Mesenchymal stem cell (in vitro differentiated cells and primary cell): Measurements from ENCODE around the gene PELI1.

Source experiments
- DNase-seq: peaks from one replicate; pipeline ENCODE4 v3.0.0-alpha.2; 2013
- H2AFZ ChIP-seq: one replicate; pipeline ENCODE4 v1.6.1; 2013; ENCODE audit warnings: low read depth, mild to moderate bottlenecking, control low read depth, inconsistent platforms, low read length, moderate library complexity
- H2AK5ac ChIP-seq: 2 replicates; pipeline ENCODE4 v1.6.1; 2013; ENCODE audit warnings: low read length, moderate library complexity, mild to moderate bottlenecking, inconsistent platforms; ENCODE audit not compliant: severe bottlenecking
- H2BK120ac ChIP-seq: one replicate; pipeline ENCODE4 v1.6.1; 2013; ENCODE audit warnings: low read depth, mild to moderate bottlenecking, inconsistent platforms, low read length, moderate library complexity
- H2BK12ac ChIP-seq, 2 experiments: one replicate each; pipeline ENCODE4 v1.6.1; 2013; ENCODE audit warnings: inconsistent platforms in 2 of 2, low read length in 2 of 2, mild to moderate bottlenecking in 2 of 2, moderate library complexity in 2 of 2, control low read depth in 1 of 2
- H2BK15ac ChIP-seq: one replicate; pipeline ENCODE4 v1.6.1; 2013; ENCODE audit warnings: mild to moderate bottlenecking, low read depth, inconsistent platforms; ENCODE audit not compliant: poor library complexity, severe bottlenecking
- H2BK5ac ChIP-seq: 2 replicates; pipeline ENCODE4 v1.6.1; 2013; ENCODE audit warnings: low read depth, mild to moderate bottlenecking, low read length, control low read depth, inconsistent platforms; ENCODE audit not compliant: poor library complexity, severe bottlenecking
- H3K14ac ChIP-seq, 2 experiments: one replicate each; pipeline ENCODE4 v1.6.1; 2013; ENCODE audit warnings: inconsistent platforms in 2 of 2, low read length in 2 of 2, control low read depth in 1 of 2, mild to moderate bottlenecking in 1 of 2, moderate library complexity in 1 of 2
- H3K18ac ChIP-seq, 2 experiments: one replicate each; pipeline ENCODE4 v1.6.1; 2013; ENCODE audit warnings: inconsistent platforms in 2 of 2, low read length in 2 of 2, control low read depth in 1 of 2, low read depth in 1 of 2, mild to moderate bottlenecking in 1 of 2
- H3K23ac ChIP-seq, 2 experiments: one replicate each; pipeline ENCODE4 v1.6.1; 2013; ENCODE audit warnings: inconsistent platforms in 2 of 2, low read length in 2 of 2, mild to moderate bottlenecking in 2 of 2, moderate library complexity in 2 of 2, control low read depth in 1 of 2
- H3K27ac ChIP-seq: 2 replicates; pipeline ENCODE4 v1.5.1; 2013; ENCODE audit warnings: mild to moderate bottlenecking, moderate library complexity, low read length, control low read depth, inconsistent platforms; ENCODE audit not compliant: poor library complexity, severe bottlenecking
- H3K27me3 ChIP-seq, 2 experiments: 2 replicates each; pipeline versions ENCODE4 v1.6.1 to v1.7.0; 2013; ENCODE audit warnings: low read length in 2 of 2, mild to moderate bottlenecking in 2 of 2, moderate library complexity in 2 of 2, control low read depth in 1 of 2, inconsistent platforms in 1 of 2; ENCODE audit not compliant: control insufficient read depth in 1 of 2, insufficient read depth in 1 of 2
- H3K36me3 ChIP-seq, 2 experiments: 2 replicates each; pipeline versions ENCODE4 v1.6.1 to v1.7.0; 2013; ENCODE audit warnings: low read length in 2 of 2, control low read depth in 1 of 2, inconsistent platforms in 1 of 2, low read depth in 1 of 2, mild to moderate bottlenecking in 1 of 2; ENCODE audit not compliant: insufficient read depth in 2 of 2, control insufficient read depth in 1 of 2
- H3K4ac ChIP-seq, 2 experiments: one replicate each; pipeline ENCODE4 v1.6.1; 2013; ENCODE audit warnings: inconsistent platforms in 2 of 2, low read length in 2 of 2, mild to moderate bottlenecking in 2 of 2, moderate library complexity in 2 of 2, control low read depth in 1 of 2, low read depth in 1 of 2
- H3K4me1 ChIP-seq: 2 replicates; pipeline ENCODE4 v1.6.1; 2013; ENCODE audit warnings: low read depth, low read length, control low read depth; ENCODE audit not compliant: control insufficient read depth, insufficient read depth
- H3K4me2 ChIP-seq: 2 replicates; pipeline ENCODE4 v1.6.1; 2013; ENCODE audit warnings: low read length, mild to moderate bottlenecking, inconsistent platforms; ENCODE audit not compliant: poor library complexity, severe bottlenecking
- H3K4me3 ChIP-seq, 2 experiments: 2 replicates each; pipeline versions ENCODE4 v1.5.1 to v1.7.0; 2013; ENCODE audit warnings: low read length in 2 of 2, mild to moderate bottlenecking in 2 of 2, control low read depth in 1 of 2, low read depth in 1 of 2; ENCODE audit not compliant: insufficient read depth in 1 of 2
- H3K79me1 ChIP-seq: replicated peaks from 2 replicates; pipeline ENCODE4 v1.6.1; 2013; ENCODE audit warnings: mild to moderate bottlenecking, control low read depth, low read length, inconsistent platforms; ENCODE audit not compliant: poor library complexity, severe bottlenecking
- H3K9ac ChIP-seq: 2 replicates; pipeline ENCODE4 v1.7.0; 2013; ENCODE audit warnings: mild to moderate bottlenecking, low read length, moderate library complexity
- H3K9me3 ChIP-seq: 2 replicates; pipeline ENCODE4 v1.7.0; 2013; ENCODE audit warnings: mild to moderate bottlenecking, low read length; ENCODE audit not compliant: control insufficient read depth
- H4K8ac ChIP-seq: one replicate; pipeline ENCODE4 v1.6.1; 2013; ENCODE audit warnings: inconsistent platforms, mild to moderate bottlenecking, low read length, moderate library complexity
- H4K91ac ChIP-seq: one replicate; pipeline ENCODE4 v1.6.1; 2013; ENCODE audit warnings: mild to moderate bottlenecking, low read length, inconsistent platforms
- WGBS: methylation state at CpG from one replicate; pipeline ENCODE4 v1.1.7; 2013; ENCODE audit warnings: mixed read lengths; 5-methylcytosine and 5-hydroxymethylcytosine counted together

Gene PELI1

GRCh38 chr2:64151476-64151875, 7.3 kb upstream of the PELI1 start:
- Histone ChIP-seq H3K14ac (no peak overlapping the region), H3K23ac (no peak overlapping the region), H3K9ac (no peak overlapping the region), H3K18ac (peak overlapping the region in 1 of 2 experiments; percentile 9), H4K91ac (no peak overlapping the region), H2BK5ac (no peak overlapping the region), H4K8ac (no peak overlapping the region), H3K4me1 (no peaks in the 10 kb centered on the region), H3K9me3 (no peaks in the 10 kb centered on the region), H3K36me3 (no peaks in the 10 kb centered on the region), H3K27ac (no peak overlapping the region), H3K4ac (no peak overlapping the region), H2AK5ac (no peak overlapping the region), H3K4me3 (no peak overlapping the region), H3K27me3 (no peaks in the 10 kb centered on the region), H2BK120ac (no peak overlapping the region), H2BK15ac (no peak overlapping the region), H2AFZ (no peak overlapping the region), H3K79me1 (no peaks in the 10 kb centered on the region), H2BK12ac (no peak overlapping the region), H3K4me2 (no peak overlapping the region)
- 44% methylated on average over 1 of the region's 1 CpG for WGBS
- no peak for DNase-seq

DNA sequence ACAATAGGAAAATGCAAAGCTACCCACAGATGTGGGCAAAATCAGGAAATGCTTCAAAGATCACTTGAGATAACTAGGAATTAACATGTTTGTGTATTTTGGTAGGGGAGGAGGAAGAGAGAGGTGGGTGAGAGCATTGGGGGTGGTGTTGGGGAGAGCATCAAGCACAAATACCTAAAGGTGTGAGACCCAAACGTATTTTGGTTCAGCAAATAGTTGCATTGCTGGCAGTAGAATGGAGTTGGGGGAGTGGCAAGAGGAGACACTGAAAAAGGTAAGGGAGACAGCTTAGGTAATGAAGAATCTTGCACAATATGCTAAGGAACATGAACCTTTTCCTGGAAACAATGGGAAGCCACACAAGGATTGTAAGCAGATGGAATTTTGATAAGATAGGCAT, 1.5 kb upstream of the PELI1 start:
- H3K4me2 ChIP-seq, result no peak overlapping the region
- H3K36me3 ChIP-seq, result no peaks in the 10 kb centered on the region
- no peak overlapping the region for H3K27ac ChIP-seq
- no peak overlapping the region for H2BK5ac ChIP-seq
- H3K4me3 ChIP-seq, result no peak overlapping the region
- no peak overlapping the region for H4K91ac ChIP-seq
- H3K4ac ChIP-seq, result no peak overlapping the region
- H3K9ac ChIP-seq, result no peak overlapping the region
- no peak overlapping the region for H2BK15ac ChIP-seq
- H3K14ac ChIP-seq, result no peak overlapping the region
- no peak overlapping the region for H2AK5ac ChIP-seq
- DNase-seq, result no peak
- no peak overlapping the region for H3K18ac ChIP-seq
- H3K27me3 ChIP-seq, result no peaks in the 10 kb centered on the region
- H2AFZ ChIP-seq, result no peak overlapping the region
- H4K8ac ChIP-seq, result no peak overlapping the region
- WGBS, result 32% methylated on average over 1 of the region's 1 CpG
- H3K23ac ChIP-seq, result no peak overlapping the region
- H2BK120ac ChIP-seq, result no peak overlapping the region
- H3K4me1 ChIP-seq, result no peaks in the 10 kb centered on the region
- peak overlapping the region in 1 of 2 experiments; percentile 50 for H2BK12ac ChIP-seq
- H3K9me3 ChIP-seq, result no peaks in the 10 kb centered on the region
- no peaks in the 10 kb centered on the region for H3K79me1 ChIP-seq

- H3K36me3 ChIP-seq, result no peaks in the 10 kb centered on the region
- no peak overlapping the region for H3K27ac ChIP-seq
- H3K4me1 ChIP-seq, result no peaks in the 10 kb centered on the region
- H3K9me3 ChIP-seq, result no peaks in the 10 kb centered on the region
- no peak overlapping the region for H2AFZ ChIP-seq
- H3K4me2 ChIP-seq, result no peak overlapping the region
- no peak overlapping the region for H2BK5ac ChIP-seq
- no peak overlapping the region for H3K23ac ChIP-seq
- no peak overlapping the region for H4K91ac ChIP-seq
- H3K27me3 ChIP-seq, result no peaks in the 10 kb centered on the region
- no peak overlapping the region for H2BK15ac ChIP-seq
- no peak overlapping the region for H3K4ac ChIP-seq
- no peaks in the 10 kb centered on the region for H3K79me1 ChIP-seq
- no peak overlapping the region for H2BK120ac ChIP-seq
- H2BK12ac ChIP-seq, result peak overlapping the region in 1 of 2 experiments; percentile 31
- H2AK5ac ChIP-seq, result peak overlapping the region; percentile 31
- no peak overlapping the region for H3K4me3 ChIP-seq
- DNase-seq, result no peak
- no peak overlapping the region for H3K14ac ChIP-seq
- WGBS, result 100% methylated on average over 1 of the region's 7 CpGs
- no peak overlapping the region for H3K18ac ChIP-seq
- H3K9ac ChIP-seq, result no peak overlapping the region
- H4K8ac ChIP-seq, result no peak overlapping the region
Observed at GRCh38 chr2:64145119-64145518, 899 bp upstream of the PELI1 start.

- no peak overlapping the region for H3K23ac ChIP-seq
- H3K4me3 ChIP-seq, result peak overlapping the region; percentile 83 to 100
- H3K27me3 ChIP-seq, result no peaks in the 10 kb centered on the region
- peak; percentile 49 for DNase-seq
- H3K14ac ChIP-seq, result peak overlapping the region in 1 of 2 experiments; percentile 36
- H2BK12ac ChIP-seq, result no peak overlapping the region
- peak overlapping the region; percentile 95 for H2BK120ac ChIP-seq
- peak overlapping the region; percentile 92 for H4K8ac ChIP-seq
- peak overlapping the region; percentile 92 for H3K9ac ChIP-seq
- no peak overlapping the region for H2AFZ ChIP-seq
- H3K4ac ChIP-seq, result peak overlapping the region in 1 of 2 experiments; percentile 64
- H3K9me3 ChIP-seq, result no peaks in the 10 kb centered on the region
- H4K91ac ChIP-seq, result peak overlapping the region; percentile 50
- H2BK15ac ChIP-seq, result peak overlapping the region; percentile 100
- no peaks in the 10 kb centered on the region for H3K79me1 ChIP-seq
- peaks cover 0 to 1% of the 10 kb centered on the region in 2 experiments for H3K36me3 ChIP-seq
- H2BK5ac ChIP-seq, result no peak overlapping the region
- no peaks in the 10 kb centered on the region for H3K4me1 ChIP-seq
- H2AK5ac ChIP-seq, result no peak overlapping the region
- no peak overlapping the region for H3K18ac ChIP-seq
- 1% methylated on average over 47 of the region's 69 CpGs for WGBS
- H3K4me2 ChIP-seq, result peak overlapping the region; percentile 84
- no peak overlapping the region for H3K27ac ChIP-seq
Observed at GRCh38 chr2:64143169-64144056, 807 bp downstream of the PELI1 start.
